T-helper 2 cell (primary cell): ENCODE measurements around the gene FARSA.
"Not testable (repeated sequence)": the region's sequence is repeated elsewhere in the genome, so short reads cannot be mapped to it uniquely, and the experiment has no call there.

ENCODE experiments used
- DNase-seq, 5 experiments: peaks; one replicate each; pipeline versions ENCODE4 v3.0.0 to v3.0.0-alpha.2; 2012 to 2022
- total RNA-seq, 2 donors: gene quantifications; one replicate each; lab custom pipeline; 2026; lab: John Stamatoyannopoulos, UW

FARSA gene
- total RNA-seq: 24.3 to 29.6 reads per million in 2 donors

- peak; percentile 75 to 94 (median 82) for DNase-seq
Measured at GRCh38 chr19:12933287-12934072, at the start of gene FARSA. Gene FARSA (minus strand): TSS chr19:12933711. CDS start chr19:12933696, 15 bp downstream.

GRCh38 chr19:12983091-12983490, 49.6 kb upstream of the FARSA start:
- DNase-seq: no peak

GRCh38 chr19:12982648-12983047, 49.1 kb upstream of the FARSA start:
- no peak for DNase-seq

GRCh38 chr19:12979974-12980373, 46.5 kb upstream of the FARSA start:
- DNase-seq: no peak

- DNase-seq: not testable (repeated sequence)
Measured at GRCh38 chr19:12976109-12976508, 42.6 kb upstream of the FARSA start.

- DNase-seq: no peak
Measured at GRCh38 chr19:12975221-12975741, 41.8 kb upstream of the FARSA start.

GRCh38 chr19:12974301-12975220, 41.0 kb upstream of the FARSA start:
- DNase-seq: no peak

GRCh38 chr19:12973236-12973635, 39.7 kb upstream of the FARSA start:
- DNase-seq: no peak

- no peak for DNase-seq
Measured at GRCh38 chr19:12970070-12970820, 36.7 kb upstream of the FARSA start.

- DNase-seq: no peak
Measured at GRCh38 chr19:12969292-12969988, 35.9 kb upstream of the FARSA start, which contains the start of gene DAND5. Gene DAND5 (plus strand): TSS chr19:12969576. CDS start chr19:12969661, 85 bp downstream.

GRCh38 chr19:12967907-12968306, 34.4 kb upstream of the FARSA start:
- DNase-seq: no peak

GRCh38 chr19:12965812-12966135, 32.3 kb upstream of the FARSA start:
- no peak for DNase-seq

- DNase-seq: peak; percentile 61 to 80 (median 70)
Measured at GRCh38 chr19:12965017-12965811, 31.7 kb upstream of the FARSA start.

GRCh38 chr19:12959481-12959880, 26.0 kb upstream of the FARSA start:
- DNase-seq: no peak

- DNase-seq: not testable (repeated sequence)
Measured at GRCh38 chr19:12957389-12957952, 24.0 kb upstream of the FARSA start.

GRCh38 chr19:12956446-12957388, 23.2 kb upstream of the FARSA start, which contains the start of gene GADD45GIP1:
Gene GADD45GIP1 (minus strand): TSS chr19:12957223. CDS start chr19:12957212, 11 bp downstream.
- peak; percentile 54 to 91 (median 72) for DNase-seq

GRCh38 chr19:12955996-12956395, 22.5 kb upstream of the FARSA start:
- no peak for DNase-seq

- DNase-seq: not testable (repeated sequence)
Measured at GRCh38 chr19:12955575-12955974, 22.1 kb upstream of the FARSA start.

- DNase-seq: no peak
Measured at GRCh38 chr19:12954612-12954962, 21.1 kb upstream of the FARSA start.
